GM23338 (cell line): ENCODE data around the gene CYP46A1.

Experiments used
- CREB1 ChIP-seq: fragments of 250-450 bp; sonication (Bioruptor Pico); IDR thresholded peaks from 2 replicates; pipeline ENCODE4 v1.5.0; 2020; ENCODE audit warnings: low read depth, mild to moderate bottlenecking, moderate library complexity
- CTCF ChIP-seq, 2 experiments: fragments of 200-600 bp in 1 of 2; sonication (generic) in 1 of 2; conservative IDR thresholded peaks; 2 replicates each; pipeline versions ENCODE4 v1.5.1 to v1.6.1; 2016 to 2017; ENCODE audit warnings: antibody characterized with exemption in 2 of 2, low read depth in 2 of 2, mild to moderate bottlenecking in 2 of 2, moderate library complexity in 1 of 2
- ETS1 ChIP-seq: IDR thresholded peaks from 2 replicates; pipeline ENCODE4 v1.6.1; 2016; ENCODE audit warnings: antibody characterized with exemption
- EZH2 ChIP-seq: fragments of 200-600 bp; sonication (generic); IDR thresholded peaks from one replicate; pipeline ENCODE4 v1.8.0; 2017; ENCODE audit warnings: antibody characterized with exemption, mild to moderate bottlenecking, low read depth; ENCODE audit not compliant: unreplicated experiment
- EZH2phosphoT487 ChIP-seq: fragments of 200-600 bp; sonication (generic); IDR thresholded peaks from one replicate; pipeline ENCODE4 v1.8.1; 2018; ENCODE audit warnings: antibody characterized with exemption; ENCODE audit not compliant: unreplicated experiment
- JUNB ChIP-seq: IDR thresholded peaks from one replicate; pipeline ENCODE4 v1.6.1; 2016; ENCODE audit warnings: antibody characterized with exemption; ENCODE audit not compliant: unreplicated experiment
- NANOG ChIP-seq: IDR thresholded peaks from 2 replicates; pipeline ENCODE4 v1.6.1; 2016; ENCODE audit warnings: antibody characterized with exemption, borderline replicate concordance
- POLR2AphosphoS5 ChIP-seq: IDR thresholded peaks from 2 replicates; pipeline ENCODE4 v1.6.1; 2016; ENCODE audit warnings: antibody characterized with exemption, low read depth
- REST ChIP-seq: IDR thresholded peaks from one replicate; pipeline ENCODE4 v1.6.1; 2018; ENCODE audit warnings: antibody characterized with exemption; ENCODE audit not compliant: unreplicated experiment
- STAT1 ChIP-seq: IDR thresholded peaks from one replicate; pipeline ENCODE4 v1.6.1; 2016; ENCODE audit warnings: antibody characterized with exemption; ENCODE audit not compliant: unreplicated experiment
- ZNF114 ChIP-seq: fragments of 250-450 bp; sonication (Bioruptor Pico); IDR thresholded peaks from 2 replicates; pipeline ENCODE4 v1.5.0; 2020; ENCODE audit warnings: mild to moderate bottlenecking, moderate library complexity
- ZNF331 ChIP-seq: fragments of 250-450 bp; sonication (Bioruptor Pico); IDR thresholded peaks from 2 replicates; pipeline ENCODE4 v1.5.0; 2020; ENCODE audit warnings: low read depth, mild to moderate bottlenecking, moderate library complexity
- ZNF462 ChIP-seq: fragments of 250-450 bp; sonication (Bioruptor Pico); IDR thresholded peaks from 2 replicates; pipeline ENCODE4 v1.5.0; 2020; ENCODE audit warnings: mild to moderate bottlenecking, moderate library complexity

- no peak for TF ChIP-seq CTCF (conservative IDR thresholded peaks at IDR 0.05; ENCODE audit: low read depth in 2 of 2)
- TF ChIP-seq POLR2AphosphoS5: no peak
- TF ChIP-seq EZH2: no peak
- no peak for TF ChIP-seq JUNB
- no peak for TF ChIP-seq REST
- TF ChIP-seq CREB1 (CRISPR knock-in tag): no peak
- TF ChIP-seq ETS1: no peak
- TF ChIP-seq EZH2phosphoT487: no peak
- no peak for TF ChIP-seq ZNF114 (CRISPR knock-in tag)
- TF ChIP-seq NANOG: no peak
- no peak for TF ChIP-seq ZNF331
- no peak for TF ChIP-seq STAT1
- no peak for TF ChIP-seq ZNF462 (CRISPR knock-in tag)
These were observed 48.5 kb downstream of the CYP46A1 start for GRCh38 chr14:99732436-99733210.
